ENCODE measurements around the gene PARP6. TPM values are rescaled to one million over a fixed set of nuclear protein-coding genes. Genes with fewer than 3 reads are reported as not detected.

PARP6 gene
- total and polyA plus RNA-seq, 4 donors = 4.3 to 15.3 (median 9.3) TPM

- Histone ChIP-seq H3K9me3 (ENCODE audit: control insufficient read depth in 4 of 4, low read length in 3 of 4) (no peaks in the 10 kb centered on the region), H3K4me1 (ENCODE audit: control insufficient read depth in 4 of 4, insufficient read depth in 4 of 4, low read length in 3 of 4) (no peaks in the 10 kb centered on the region), H3K4me3 (ENCODE audit: low read depth in 1 of 3, low read length in 3 of 3) (no peak overlapping the region), H3K9ac (ENCODE audit: low read depth in 1 of 2, low read length in 2 of 2) (no peak overlapping the region), H3K36me3 (ENCODE audit: control insufficient read depth in 4 of 4, insufficient read depth in 3 of 4, low read depth in 1 of 4, low read length in 3 of 4) (no peaks in the 10 kb centered on the region), H3K27ac (ENCODE audit: low read depth in 1 of 2, low read length in 2 of 2) (no peak overlapping the region), H3K27me3 (ENCODE audit: control insufficient read depth in 4 of 4, insufficient read depth in 4 of 4, low read length in 3 of 4) (no peaks in the 10 kb centered on the region)
- no peak for DNase-seq (ENCODE audit: low spot score)
- TF ChIP-seq FOXA1 (IDR thresholded peaks at IDR 0.05) = no peak
- TF ChIP-seq YY1 (IDR thresholded peaks at IDR 0.05) = no peak
- TF ChIP-seq MAX (IDR thresholded peaks at IDR 0.05) = no peak
- TF ChIP-seq, protein P1, sequence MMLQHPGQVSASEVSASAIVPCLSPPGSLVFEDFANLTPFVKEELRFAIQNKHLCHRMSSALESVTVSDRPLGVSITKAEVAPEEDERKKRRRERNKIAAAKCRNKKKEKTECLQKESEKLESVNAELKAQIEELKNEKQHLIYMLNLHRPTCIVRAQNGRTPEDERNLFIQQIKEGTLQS (IDR thresholded peaks at IDR 0.05) = no peak
- no peak for TF ChIP-seq NR2F2 (IDR thresholded peaks at IDR 0.05)
- no peak for TF ChIP-seq RXRA (IDR thresholded peaks at IDR 0.05)
- TF ChIP-seq EGR1 (IDR thresholded peaks at IDR 0.05; ENCODE audit: low read depth in 2 of 2) = no peak
- no peak for TF ChIP-seq HNF4G (IDR thresholded peaks at IDR 0.05)
- no peak for TF ChIP-seq GABPA (IDR thresholded peaks at IDR 0.05 in 1 of 2, conservative IDR thresholded peaks at IDR 0.05 in 1 of 2)
- TF ChIP-seq JUND (IDR thresholded peaks at IDR 0.05) = no peak
- no peak for TF ChIP-seq HNF4A (conservative IDR thresholded peaks at IDR 0.05)
- TF ChIP-seq FOXA2 (IDR thresholded peaks at IDR 0.05) = no peak
- 85% methylated on average over 5 of the region's 5 CpGs for WGBS
Measured at GRCh38 chr15:72307026-72307425, 34.7 kb upstream of the PARP6 start.

DNA sequence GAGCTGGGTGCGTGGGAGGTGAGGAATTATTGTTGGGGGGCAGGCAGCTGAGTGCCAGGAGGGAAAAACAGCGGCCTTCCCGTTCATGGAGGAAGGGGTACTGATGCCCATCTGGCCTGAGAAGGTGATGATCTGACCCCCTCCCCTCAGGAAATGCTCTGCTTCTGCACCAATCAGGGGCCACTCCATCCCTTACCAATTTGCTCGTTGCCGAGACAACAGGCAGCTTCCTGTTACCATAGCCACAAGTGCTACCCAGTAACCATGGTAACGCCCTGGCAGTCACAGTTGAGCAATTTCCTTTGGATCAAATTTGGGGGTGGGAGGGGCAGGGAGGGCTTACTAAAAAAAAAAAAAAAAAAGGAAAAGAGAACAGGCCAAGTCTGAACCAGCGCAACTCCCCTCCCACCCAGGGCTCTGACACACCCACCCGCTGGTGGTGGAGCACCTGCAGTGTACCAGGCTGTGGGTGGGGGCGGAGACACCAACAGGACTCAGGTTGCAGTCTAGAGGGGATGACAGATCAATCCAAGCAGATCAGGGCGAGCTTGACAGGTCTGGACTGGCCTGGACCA, 33.9 kb upstream of the PARP6 start:
- no peak for TF ChIP-seq GABPA (IDR thresholded peaks at IDR 0.05 in 1 of 2, conservative IDR thresholded peaks at IDR 0.05 in 1 of 2)
- no peak overlapping the region for H3K4me3 ChIP-seq (ENCODE audit: low read depth in 1 of 3, low read length in 3 of 3)
- no peak for DNase-seq (ENCODE audit: low spot score)
- no peak overlapping the region for H3K27ac ChIP-seq (ENCODE audit: low read depth in 1 of 2, low read length in 2 of 2)
- H3K27me3 ChIP-seq (ENCODE audit: control insufficient read depth in 4 of 4, insufficient read depth in 4 of 4, low read length in 3 of 4) = no peaks in the 10 kb centered on the region
- H3K9ac ChIP-seq (ENCODE audit: low read depth in 1 of 2, low read length in 2 of 2) = no peak overlapping the region
- no peaks in the 10 kb centered on the region for H3K36me3 ChIP-seq (ENCODE audit: control insufficient read depth in 4 of 4, insufficient read depth in 3 of 4, low read depth in 1 of 4, low read length in 3 of 4)
- H3K9me3 ChIP-seq (ENCODE audit: control insufficient read depth in 4 of 4, low read length in 3 of 4) = no peaks in the 10 kb centered on the region
- H3K4me1 ChIP-seq (ENCODE audit: control insufficient read depth in 4 of 4, insufficient read depth in 4 of 4, low read length in 3 of 4) = no peaks in the 10 kb centered on the region
- WGBS = 73% methylated on average over 10 of the region's 10 CpGs

DNA sequence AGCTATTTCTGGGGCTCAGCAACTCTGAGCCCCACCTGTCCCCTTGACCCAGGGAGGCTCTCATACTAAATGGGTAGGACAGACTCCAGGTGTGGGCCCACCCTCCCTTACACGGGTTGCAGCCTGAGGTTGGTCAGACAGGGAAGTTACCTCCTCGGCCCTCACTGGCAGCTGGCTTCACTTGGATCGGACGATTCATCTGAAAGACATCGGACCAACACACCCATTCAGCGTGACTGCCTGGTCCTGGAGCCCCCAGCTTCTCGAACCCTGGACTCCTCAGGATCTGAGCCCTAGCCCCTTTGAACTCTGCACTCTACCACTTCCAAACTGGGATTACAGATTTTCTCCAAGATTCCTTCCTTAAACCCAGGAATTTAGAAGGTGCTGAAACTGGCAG, 32.2 kb upstream of the PARP6 start:
- TF ChIP-seq RXRA (IDR thresholded peaks at IDR 0.05) (no peak), RAD21 (IDR thresholded peaks at IDR 0.05) (no peak), JUND (IDR thresholded peaks at IDR 0.05) (no peak), HNF4G (IDR thresholded peaks at IDR 0.05) (no peak), HNF4A (conservative IDR thresholded peaks at IDR 0.05) (no peak), EGR1 (IDR thresholded peaks at IDR 0.05; ENCODE audit: low read depth in 2 of 2) (no peak), CTCF (IDR thresholded peaks at IDR 0.05; ENCODE audit: low read depth, low read length, missing input control) (no peak), NR2F2 (IDR thresholded peaks at IDR 0.05) (no peak)
- TF ChIP-seq, protein P1 (IDR thresholded peaks at IDR 0.05) = no peak
- Histone ChIP-seq H3K4me1 (ENCODE audit: control insufficient read depth in 4 of 4, insufficient read depth in 4 of 4, low read length in 3 of 4) (no peaks in the 10 kb centered on the region), H3K9me3 (ENCODE audit: control insufficient read depth in 4 of 4, low read length in 3 of 4) (no peaks in the 10 kb centered on the region), H3K36me3 (ENCODE audit: control insufficient read depth in 4 of 4, insufficient read depth in 3 of 4, low read depth in 1 of 4, low read length in 3 of 4) (no peaks in the 10 kb centered on the region), H3K27me3 (ENCODE audit: control insufficient read depth in 4 of 4, insufficient read depth in 4 of 4, low read length in 3 of 4) (no peaks in the 10 kb centered on the region), H3K4me3 (ENCODE audit: low read depth in 1 of 3, low read length in 3 of 3) (no peak overlapping the region), H3K27ac (ENCODE audit: low read depth in 1 of 2, low read length in 2 of 2) (no peak overlapping the region), H3K9ac (ENCODE audit: low read depth in 1 of 2, low read length in 2 of 2) (no peak overlapping the region)
- DNase-seq (ENCODE audit: low spot score) = no peak
- 92% methylated on average over 7 of the region's 7 CpGs for WGBS

All from liver (tissue), 9 donors.